GM18526 (cell line): ENCODE data around the gene SLC1A7.

ENCODE experiments used
- POLR2A ChIP-seq: IDR thresholded peaks from 3 replicates; pipeline ENCODE4 v1.6.1; 2011; ENCODE audit not compliant: insufficient read length; ENCODE audit errors: extremely low read depth

SLC1A7 gene

GRCh38 chr1:53093778-53094532, 48.5 kb downstream of the SLC1A7 start:
- TF ChIP-seq POLR2A = no peak

DNA sequence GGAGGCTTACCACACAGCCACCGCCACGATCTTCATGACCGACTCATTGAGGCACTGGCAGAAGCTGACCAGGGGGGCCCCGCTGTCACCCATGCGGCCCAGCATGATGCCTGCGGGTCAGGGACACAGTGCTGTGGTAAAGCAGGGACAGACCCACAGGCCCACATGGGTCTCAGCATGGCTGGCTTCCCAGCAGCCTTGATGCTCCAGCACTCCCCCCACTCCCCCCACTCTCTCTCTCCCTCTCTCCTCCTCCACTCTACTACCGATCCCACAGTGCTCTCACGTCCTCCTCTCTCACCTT, 49.0 kb downstream of the SLC1A7 start:
- no peak for TF ChIP-seq POLR2A

GRCh38 chr1:53092659-53093450, 49.6 kb downstream of the SLC1A7 start:
- no peak for TF ChIP-seq POLR2A

GRCh38 chr1:53091841-53092645, 50.4 kb downstream of the SLC1A7 start:
- TF ChIP-seq POLR2A = no peak

GRCh38 chr1:53090227-53091147, 52.0 kb downstream of the SLC1A7 start:
- no peak for TF ChIP-seq POLR2A

DNA sequence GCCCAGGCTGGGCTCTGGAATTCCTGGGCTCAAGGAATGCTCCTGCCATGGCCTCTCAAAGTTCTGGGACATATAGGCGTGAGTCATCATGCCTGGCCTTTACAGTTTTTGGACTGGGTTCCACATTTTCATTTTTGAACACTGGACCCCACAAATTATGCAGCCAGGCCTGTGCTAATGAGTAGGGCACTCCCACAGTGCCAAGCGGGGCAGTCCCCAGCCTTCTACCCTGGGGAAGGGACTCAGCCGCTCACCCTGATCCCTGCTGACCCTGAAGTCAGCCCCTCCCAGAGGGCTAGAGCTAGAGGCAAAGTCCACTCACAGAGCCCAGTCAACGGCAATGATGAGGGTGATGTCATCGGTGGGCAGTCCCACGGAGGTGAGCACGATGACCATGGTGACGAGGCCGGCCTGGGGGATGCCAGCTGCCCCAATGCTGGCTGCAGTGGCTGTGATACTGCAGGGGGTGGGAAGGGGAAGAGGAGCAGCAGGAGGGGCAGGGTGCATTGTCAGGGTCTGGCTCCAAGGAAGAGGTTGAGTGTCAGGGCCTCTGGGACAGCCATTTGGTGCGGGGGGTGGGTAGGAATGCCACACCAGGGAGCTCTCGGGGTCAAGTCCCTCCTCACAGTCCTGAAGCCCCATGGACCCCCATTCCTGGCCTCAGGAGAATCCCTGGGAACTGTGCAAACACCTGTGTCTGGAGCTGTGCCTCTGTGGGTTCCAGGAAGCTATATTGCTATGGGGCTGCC, 52.8 kb downstream of the SLC1A7 start:
- TF ChIP-seq POLR2A = no peak

DNA sequence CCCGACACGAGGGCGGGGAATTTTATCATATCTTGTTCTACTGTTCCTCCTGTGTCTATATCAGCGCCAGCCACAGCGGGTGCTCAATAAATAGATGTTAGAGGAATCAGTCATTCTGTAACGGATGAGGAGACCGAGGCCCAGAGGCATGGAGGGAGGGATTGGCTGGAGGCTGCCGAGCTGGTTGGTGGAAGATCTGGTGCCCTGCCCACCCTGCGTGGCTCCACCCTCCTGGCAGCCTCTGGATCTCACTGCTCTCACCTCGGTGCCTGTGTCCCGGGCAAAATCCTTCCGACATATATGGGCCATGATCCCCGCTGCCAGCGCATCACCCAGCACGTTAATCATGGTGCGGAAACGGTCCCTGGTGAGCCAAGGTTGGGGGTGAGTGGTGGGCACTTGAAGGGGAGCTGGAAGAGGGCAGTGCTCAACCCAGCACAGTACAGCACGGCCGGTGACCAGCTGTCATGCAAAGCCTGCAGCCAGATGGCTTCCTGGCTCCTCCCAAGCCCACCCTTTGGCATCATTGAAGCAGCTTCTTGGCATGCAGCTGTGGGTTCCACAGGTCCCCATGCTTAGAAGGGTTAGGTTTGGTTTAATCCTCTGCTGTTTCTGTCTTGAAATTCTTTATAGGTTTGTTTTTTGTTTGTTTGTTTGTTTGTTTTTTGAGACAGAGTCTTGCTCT, 53.7 kb downstream of the SLC1A7 start:
- TF ChIP-seq POLR2A = no peak

GRCh38 chr1:53087332-53088285, 54.8 kb downstream of the SLC1A7 start:
- TF ChIP-seq POLR2A = no peak

GRCh38 chr1:53086491-53087070, 55.9 kb downstream of the SLC1A7 start:
- no peak for TF ChIP-seq POLR2A

DNA sequence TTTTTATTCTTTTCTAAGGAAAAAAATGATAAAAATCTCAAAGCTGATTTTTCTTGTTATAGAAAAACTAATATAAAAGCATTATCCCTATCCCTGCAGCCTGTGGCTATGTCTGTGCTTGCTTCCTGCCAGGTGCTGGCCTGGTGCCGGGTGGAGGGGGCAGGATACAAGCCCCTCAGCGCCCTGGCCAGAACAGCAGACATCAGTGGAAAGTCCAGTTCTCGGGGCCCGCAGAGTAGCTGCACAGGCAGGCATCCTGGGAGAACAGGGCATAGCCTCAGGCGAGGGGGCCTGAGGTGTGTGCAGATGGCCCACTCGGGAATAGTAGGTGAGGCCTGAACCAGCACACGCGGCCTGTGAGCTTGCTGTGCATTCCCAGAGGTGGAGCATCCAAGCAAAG, 57.0 kb downstream of the SLC1A7 start:
- no peak for TF ChIP-seq POLR2A

DNA sequence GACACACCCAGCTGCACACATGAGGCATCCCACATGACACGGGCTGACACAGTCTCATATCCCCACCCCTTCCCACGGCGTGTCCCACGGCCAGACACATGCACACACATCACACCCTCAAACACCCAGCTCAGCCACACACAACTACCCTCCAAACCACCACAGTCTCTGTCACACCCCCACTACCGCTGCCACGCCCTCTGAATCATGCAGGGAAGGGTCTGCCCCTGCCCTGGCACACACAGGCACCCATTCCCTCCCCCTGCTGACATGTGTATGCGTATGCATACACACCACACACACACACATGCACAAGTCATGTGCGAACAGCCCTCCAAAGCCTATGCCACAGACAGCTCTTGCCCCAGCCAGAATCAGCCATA, 57.9 kb downstream of the SLC1A7 start:
- TF ChIP-seq POLR2A = no peak
